GM10847 (cell line): ENCODE measurements around the gene DHRS1.

ENCODE experiments used
- POLR2A ChIP-seq: IDR thresholded peaks from 2 replicates; pipeline ENCODE4 v1.6.1; 2011; ENCODE audit not compliant: insufficient read length; ENCODE audit errors: extremely low read depth

The DHRS1 gene

DNA sequence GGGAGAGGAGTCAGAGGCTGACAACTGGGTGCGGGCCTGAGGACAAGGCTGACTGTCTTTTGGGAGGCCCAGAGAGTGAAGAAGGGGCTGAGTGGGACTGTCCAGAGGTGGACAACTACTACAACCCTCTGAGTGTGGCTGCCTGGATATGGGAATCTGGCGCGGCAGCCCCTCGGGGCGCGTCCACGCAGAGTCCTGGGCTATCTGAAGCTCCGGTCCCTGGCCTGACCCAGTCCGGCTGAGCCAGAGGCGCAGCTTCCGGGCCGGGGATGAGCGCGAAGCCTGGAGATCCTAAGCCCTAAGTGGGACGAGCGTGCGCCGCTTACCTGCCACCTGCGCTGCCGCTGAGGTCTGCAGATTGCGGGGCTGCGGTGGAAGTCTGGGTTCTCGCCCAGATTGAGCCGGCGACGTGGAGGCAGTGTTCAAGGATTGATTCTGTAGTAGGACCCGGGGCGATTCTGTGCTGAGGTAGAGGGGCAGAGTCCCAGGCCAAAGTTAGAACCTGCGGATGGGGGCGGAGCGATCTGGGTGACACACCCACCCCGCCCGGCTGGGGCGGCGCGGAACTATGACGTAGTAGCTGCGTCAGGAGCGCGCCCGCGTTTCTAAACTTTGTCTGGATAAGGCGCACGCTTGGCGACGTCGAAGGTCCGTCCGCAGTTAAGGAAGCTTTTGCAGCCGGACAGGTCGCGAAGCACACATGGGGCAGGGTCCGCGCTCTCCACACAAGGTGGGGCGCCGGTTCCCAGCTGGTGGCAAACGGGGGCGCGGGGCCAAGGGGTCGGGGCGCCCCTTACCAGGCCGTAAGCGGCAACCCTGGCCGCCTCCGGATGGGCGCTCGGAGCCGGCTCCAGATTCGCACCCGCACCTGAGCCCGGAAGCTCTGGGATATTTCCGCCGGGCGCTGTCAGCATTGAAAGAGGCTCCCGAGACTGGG lies at the start of gene DHRS1, which contains the start of gene NOP9:
TSS of gene DHRS1 (minus strand) at position 526 of the 937 bp plus-strand sequence. CDS start 674 bp downstream, outside the sequence.
TSS of gene NOP9 (plus strand) at position 596 of the 937 bp plus-strand sequence. CDS start at position 701, 105 bp downstream.
- peak; percentile 47 for TF ChIP-seq POLR2A

DNA sequence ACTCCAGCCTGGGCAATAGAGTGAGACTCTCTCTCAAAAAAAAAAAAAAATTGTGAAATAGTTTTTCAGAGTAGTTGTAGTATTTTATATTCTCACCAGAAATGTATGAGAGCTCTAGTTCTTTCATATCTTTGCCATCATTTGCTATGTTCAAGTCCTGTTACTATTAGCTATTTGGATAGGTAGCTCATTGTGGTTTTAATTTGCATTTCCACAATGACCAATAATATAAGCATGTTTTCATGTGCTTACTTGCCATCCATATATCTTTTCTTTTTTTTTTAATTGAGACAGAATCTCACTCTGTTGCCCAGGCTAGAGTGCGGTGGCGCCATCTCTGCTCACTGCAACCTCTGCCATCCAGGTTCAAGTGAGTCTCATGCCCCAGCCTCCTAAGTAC lies 48.6 kb upstream of the DHRS1 start:
- TF ChIP-seq POLR2A: no peak

DNA sequence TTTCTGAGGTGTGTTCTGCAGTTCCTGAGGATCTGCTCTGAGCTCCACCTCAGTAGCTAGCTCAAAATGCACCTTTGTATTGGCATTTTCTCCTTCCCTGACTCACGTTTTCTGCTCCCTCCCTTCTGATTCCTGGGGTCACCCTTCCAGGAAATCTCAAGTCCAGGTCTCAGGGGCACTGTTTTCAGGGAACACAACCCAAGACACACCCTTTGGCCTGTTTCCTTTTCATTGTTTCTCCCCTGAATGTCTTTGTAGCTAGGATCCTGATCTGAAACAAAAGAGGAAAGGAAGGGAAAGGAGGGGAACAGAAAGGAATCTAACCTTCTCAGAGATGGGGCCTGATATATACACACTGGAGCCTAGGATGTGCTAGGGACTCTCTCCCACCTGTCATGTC lies 47.6 kb upstream of the DHRS1 start:
- TF ChIP-seq POLR2A: no peak

DNA sequence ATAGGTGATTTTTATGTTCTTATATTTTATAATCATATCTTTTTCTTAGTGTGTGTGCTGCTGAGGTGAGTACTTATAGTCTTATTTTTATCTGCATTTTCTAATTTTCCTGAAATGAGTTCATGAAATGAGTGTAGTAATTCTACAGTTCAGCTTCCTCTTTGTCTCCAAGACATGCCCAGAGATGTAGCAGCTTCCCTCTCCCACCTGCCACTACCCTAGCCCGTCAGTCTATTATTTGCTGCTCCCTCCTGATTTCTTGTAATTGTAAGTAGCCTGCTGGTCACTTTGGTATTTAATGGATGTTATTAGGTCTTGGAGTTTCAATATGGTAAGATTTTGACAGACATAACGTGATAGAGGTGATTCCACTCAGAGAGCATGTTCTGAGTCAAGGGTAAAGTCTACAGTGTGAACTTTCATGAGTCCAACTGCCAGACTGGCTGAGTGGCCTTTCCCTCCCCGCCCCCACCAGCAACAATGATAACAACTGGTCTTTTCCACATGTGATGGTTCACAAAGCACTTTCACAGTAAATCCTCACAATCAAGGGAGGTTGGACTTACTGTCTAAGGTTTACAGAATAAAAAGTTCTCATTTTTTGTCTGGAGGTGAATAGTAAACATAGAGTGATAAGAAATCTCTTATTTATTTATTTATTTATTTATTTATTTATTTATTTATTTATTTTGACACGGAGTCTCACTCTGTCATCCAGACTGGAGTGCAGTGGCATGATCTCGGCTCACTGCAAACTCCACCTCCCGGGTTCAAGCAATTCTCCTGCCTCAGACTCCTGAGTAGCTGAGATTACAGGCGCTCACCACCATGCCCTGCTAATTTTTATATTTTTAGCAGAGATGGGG lies 44.4 kb upstream of the DHRS1 start:
- TF ChIP-seq POLR2A: no peak

DNA sequence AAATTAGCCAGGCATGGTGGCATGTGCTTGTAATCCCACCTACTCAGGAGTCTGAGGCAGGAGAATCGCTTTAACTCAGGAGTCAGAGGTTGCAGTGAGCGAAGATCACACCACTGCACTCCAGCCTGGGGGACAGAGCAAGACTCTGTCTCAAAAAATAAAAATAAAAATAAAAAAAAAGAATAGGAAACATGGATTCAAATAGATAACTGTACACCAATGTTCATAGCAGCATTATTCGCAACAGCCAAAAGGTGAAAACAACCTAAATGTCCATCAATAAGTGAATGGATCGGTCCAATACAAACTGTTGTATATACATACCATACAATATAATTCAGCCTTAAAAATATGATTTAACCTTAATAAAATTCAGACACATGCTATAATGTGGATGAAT lies 43.3 kb upstream of the DHRS1 start:
- TF ChIP-seq POLR2A: no peak

DNA sequence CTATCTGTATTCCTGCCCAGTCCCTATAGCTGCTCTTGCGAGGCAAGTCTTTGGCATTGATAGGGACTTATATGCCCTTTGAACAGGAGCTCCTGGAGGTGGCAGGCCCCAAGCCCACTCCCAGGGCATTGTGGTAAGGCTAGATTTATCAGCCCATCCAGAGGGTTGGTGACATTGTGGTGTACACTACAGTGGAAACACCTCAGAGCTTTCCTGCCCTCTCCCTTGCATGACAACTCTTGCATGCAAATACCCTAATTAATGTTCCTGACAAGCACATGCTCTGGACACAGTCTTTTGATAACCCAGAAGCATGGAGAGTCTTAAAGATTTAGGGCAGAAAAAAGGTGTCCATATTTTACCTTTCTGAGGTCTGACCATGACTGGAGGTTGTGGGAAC lies 41.0 kb upstream of the DHRS1 start:
- no peak for TF ChIP-seq POLR2A

DNA sequence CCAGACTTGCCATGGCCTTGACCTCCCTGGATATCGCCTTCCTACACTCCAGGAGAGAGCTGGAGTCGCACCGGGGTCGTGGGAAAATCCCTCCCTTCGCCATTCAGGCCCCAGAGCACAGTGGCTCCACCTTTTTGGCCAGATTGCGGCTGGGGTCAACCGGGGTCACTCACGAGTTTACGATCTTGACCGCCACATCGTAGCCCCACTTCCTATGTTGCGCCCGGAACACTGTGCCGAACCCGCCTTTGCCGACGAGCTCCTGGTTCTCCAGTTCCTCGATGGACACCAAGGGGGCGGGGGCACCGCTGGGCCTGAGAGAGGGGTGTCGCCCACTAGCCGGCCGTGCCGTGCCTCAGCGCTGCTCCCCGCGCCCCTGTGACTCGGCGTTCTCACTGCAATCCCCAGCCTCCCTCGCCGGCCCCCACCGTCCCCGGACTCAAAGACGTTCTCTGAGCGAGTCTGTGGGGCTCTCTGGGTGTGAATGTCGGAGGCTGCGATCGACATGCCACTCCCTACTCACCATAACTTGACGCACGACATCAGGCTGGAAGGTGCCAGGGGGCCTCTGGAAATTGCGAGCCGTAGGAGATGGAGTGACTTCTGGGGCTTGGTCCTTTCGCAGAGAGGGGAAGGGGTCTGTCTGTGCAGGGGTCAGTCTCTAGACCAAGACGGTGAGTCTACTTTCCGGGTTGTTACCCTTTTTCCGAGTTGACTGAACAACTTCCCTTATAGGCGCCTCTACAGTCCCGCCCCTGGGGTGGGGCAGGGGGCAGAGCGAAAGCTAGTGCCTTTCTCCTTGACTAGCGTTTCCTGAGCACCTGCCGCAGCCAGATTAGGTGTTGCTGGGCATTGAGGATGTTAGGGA lies 39.9 kb upstream of the DHRS1 start, which contains the start of gene RIPK3:
TSS of gene RIPK3 (minus strand) at position 708 of the 868 bp plus-strand sequence. CDS start at position 543, 165 bp downstream.
- peak; percentile 16 for TF ChIP-seq POLR2A

DNA sequence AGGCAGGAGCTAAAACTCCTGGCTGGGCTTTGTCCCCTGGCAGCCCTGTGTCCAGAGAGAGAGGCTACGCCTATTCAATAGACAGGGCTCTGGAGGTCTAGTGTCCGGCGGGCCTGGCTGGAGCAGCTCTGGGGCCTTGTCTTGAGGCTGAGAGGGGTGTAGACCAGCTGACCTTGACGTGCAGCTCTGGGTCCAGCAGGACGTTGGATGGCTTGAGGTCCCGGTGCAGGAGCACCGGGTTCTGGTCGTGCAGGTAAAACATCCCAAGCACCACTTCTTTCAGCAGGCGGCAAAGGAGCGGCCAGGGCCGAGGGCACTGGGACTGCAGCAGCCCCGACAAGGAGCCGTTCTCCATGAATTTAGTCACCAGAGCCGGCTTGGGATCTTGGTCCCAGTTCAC lies 39.3 kb upstream of the DHRS1 start:
- TF ChIP-seq POLR2A: no peak

DNA sequence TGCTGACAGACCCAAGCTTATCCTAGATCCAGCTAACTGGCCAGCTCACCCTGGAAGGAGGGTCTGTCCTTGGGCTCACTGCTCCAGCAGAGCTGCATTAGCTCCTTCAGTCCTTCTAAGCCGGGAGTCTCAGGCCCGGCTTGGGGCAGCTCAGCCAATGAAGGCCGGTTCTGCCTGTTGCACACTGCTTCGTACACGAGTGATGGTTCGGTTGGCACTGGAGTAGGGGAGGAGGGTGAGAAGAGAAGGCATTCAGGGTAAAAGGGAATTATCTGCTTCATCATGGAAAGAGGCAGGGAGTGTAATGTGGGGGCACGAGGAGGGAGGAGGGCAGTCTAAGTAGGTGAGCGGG lies 38.2 kb upstream of the DHRS1 start:
- no peak for TF ChIP-seq POLR2A

DNA sequence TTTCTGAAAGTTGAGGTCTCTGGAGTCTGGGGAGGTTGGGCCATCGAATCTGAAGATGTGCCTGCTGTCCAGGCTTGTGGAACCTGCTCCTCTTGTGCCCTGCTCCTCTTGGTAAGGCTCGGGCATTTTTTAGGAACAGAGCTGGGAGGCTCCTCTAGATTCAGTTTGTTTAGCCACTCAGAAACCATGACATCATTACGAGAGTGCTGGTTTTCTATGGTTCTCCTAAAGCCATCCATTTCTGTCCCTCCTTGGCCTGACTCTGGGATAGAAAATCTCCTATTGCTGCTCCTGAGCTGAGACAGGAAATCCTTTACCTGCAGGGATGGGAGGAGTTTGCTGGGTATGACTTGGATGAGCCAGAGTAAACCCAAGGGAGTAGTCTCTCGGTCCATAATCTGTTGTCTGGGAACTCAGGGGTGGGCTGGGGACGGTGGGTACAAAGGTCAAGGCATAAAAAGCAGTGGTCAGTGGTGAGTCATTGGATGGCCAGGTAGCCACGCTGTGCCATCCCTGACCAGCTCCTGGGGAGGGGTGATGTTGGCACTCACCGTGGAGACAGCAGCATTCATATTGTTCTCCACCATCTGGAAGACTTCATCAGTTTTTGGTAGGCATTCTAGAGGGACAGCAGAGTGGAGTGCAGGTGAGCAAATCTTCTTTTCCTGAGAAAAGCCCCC lies 37.7 kb upstream of the DHRS1 start:
- no peak for TF ChIP-seq POLR2A

DNA sequence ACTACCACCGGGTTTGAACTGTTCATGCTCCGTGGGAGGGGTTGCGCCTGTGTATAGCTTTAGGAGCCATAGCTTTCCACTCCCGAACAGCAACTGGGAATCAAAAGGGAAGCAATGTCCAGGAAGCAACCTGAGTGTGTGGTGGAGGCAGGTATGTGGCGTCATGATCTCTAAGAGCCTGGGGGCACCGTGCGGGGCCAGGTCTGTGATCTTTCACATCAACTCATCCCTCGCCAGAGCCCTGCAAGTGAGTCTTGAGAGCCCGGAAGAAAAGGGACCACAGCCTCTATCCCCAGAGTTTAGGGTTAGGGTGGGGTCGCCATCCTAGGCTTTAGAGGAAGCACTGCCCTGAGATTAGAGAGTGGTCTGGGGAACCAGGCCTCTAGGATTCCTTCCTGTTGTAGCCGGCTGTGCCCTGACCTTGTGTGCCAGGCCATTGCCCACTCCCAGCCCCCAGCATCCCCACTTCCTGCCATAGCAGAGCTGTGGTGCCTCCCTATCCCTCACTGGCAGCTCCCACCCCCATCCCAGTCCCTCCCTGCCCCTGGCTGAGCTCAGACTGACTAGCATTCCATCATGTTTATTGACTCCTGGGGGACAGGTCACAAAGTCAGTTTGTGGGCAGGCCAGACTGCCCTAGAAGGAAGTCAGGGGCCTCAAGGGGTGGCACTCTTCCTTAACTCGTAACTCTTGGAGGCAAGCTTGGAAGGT lies 36.0 kb upstream of the DHRS1 start:
- no peak for TF ChIP-seq POLR2A

DNA sequence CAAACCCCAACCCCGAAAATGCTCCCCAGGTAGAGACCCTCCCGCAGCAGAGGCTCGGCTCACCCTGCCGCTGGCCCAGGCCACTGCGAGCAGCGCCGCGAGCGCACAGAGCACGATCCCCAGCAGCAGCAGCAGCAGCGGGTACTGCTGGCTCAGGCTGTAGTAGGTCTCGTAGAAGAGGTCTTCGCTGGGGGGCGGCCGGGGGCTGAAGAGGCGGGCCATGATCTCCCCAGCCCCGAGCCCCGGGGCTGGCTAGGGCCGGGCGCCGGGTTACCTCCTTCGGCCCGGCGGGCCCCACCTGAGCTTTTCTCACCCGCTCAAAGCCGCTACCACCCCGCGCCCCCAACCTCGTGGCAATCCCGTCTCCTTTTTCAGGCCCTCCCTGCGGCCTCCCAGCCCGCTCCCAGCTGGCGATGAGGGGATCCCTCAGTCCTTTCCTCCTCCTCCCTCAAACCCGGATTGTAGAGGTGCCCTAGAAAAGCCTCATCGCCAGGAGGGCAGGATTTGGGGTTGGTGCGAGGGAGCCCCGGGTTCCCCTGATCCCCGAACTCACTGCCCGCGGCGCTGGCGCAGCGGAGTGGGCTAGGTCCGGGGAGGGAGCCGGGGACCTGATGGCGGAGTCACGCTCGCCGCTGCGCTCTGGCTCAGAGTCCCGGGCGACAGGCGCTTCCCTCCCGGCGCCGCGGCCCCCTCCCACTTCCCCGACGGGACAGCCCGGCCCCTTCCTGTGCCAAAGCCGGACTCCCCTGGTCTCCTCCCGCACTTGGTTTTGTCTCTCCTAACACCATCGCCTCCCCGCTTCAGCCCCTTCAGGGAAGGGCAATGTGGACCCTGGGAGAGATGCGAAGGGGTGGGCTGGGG lies 35.1 kb upstream of the DHRS1 start, which contains the start of gene ADCY4:
TSS of gene ADCY4 (minus strand) at position 641 of the 861 bp plus-strand sequence. CDS start at position 222, 419 bp downstream.
- no peak for TF ChIP-seq POLR2A
